Activated T-helper 1 cell treated with anti-CD3 and anti-CD28 coated beads, Interleukin-12 subunit alpha, Interleukin-12 subunit beta, Interleukin-2, Interleukin-4 antibody, amounts not matched to agents 30 ng/mL and 10 ng/mL and 1 ng/mL, durations not matched to agents 14 hours and 24 hours and 36 hours (primary cell): ENCODE data around the gene ALKBH7. TPM values are rescaled to one million over a fixed set of nuclear protein-coding genes. Genes with fewer than 3 reads are reported as not detected.
"Not testable (repeated sequence)": the region's sequence is repeated elsewhere in the genome, so short reads cannot be mapped to it uniquely, and the experiment has no call there.

Experiments used
- DNase-seq: peaks from one replicate; pipeline ENCODE4 v3.0.0; 2021; ENCODE audit warnings: low spot score
- H3K27ac Mint-ChIP-seq: one replicate; pipeline ENCODE4 v1.8.0; 2021; ENCODE audit warnings: mild to moderate bottlenecking, mixed read lengths
- H3K27me3 Mint-ChIP-seq: one replicate; pipeline ENCODE4 v1.8.0; 2022; ENCODE audit warnings: mild to moderate bottlenecking, moderate library complexity, mixed read lengths; ENCODE audit not compliant: insufficient read depth
- H3K36me3 Mint-ChIP-seq: one replicate; pipeline ENCODE4 v1.8.0; 2021; ENCODE audit warnings: low read depth, mixed read lengths
- H3K4me1 Mint-ChIP-seq: one replicate; pipeline ENCODE4 v1.8.0; 2021; ENCODE audit warnings: low read depth, mixed read lengths
- H3K4me3 Mint-ChIP-seq: one replicate; pipeline ENCODE4 v1.8.0; 2021; ENCODE audit warnings: mild to moderate bottlenecking, moderate library complexity, mixed read lengths
- H3K9me3 Mint-ChIP-seq: one replicate; pipeline ENCODE4 v1.8.0; 2021; ENCODE audit warnings: mixed read lengths
- intact Hi-C: fragments of 100-400 bp; cut with micrococcal nuclease; formaldehyde crosslinking; loops from one replicate; pipeline ENCODE4 v1.15.1; 2024
- total RNA-seq: library from RNA; stranded (reverse); gene quantifications from 2 replicates; pipeline ENCODE4 v1.2.3, GENCODE V29; 2022

ALKBH7 gene
- total RNA-seq, 1 donor from 2014 or later: 27.1 TPM

DNA sequence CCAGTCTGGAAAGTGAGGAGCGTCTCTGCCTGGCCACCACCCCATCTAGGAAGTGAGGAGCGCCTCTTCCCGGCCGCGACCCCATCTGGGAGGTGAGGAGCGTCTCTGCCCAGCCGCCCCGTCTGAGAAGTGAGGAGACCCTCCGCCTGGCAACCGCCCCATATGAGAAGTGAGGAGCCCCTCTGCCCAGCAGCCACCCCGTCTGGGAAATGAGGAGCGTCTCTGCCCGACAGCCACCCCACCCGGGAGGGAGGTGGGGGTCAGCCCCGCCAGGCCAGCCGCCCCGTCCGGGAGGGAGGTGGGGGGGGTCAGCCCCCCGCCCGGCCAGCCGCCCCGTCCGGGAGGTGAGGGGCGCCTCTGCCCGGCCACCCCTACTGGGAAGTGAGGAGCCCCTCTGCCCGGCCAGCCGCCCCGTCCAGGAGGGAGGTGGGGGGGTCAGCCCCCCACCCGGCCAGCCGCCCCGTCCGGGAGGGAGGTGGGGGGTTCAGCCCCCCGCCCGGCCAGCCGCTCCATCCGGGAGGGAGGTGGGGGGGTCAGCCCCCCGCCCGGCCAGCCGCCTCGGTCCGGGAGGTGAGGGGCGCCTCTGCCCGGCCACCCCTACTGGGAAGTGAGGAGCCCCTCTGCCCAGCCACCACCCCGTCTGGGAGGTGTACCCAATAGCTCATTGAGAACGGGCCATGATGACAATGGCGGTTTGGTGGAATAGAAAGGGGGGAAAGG, 17.1 kb upstream of the ALKBH7 start:
- H3K4me1 Mint-ChIP-seq, H3K36me3 Mint-ChIP-seq, H3K9me3 Mint-ChIP-seq, DNase-seq, H3K27ac Mint-ChIP-seq, H3K4me3 Mint-ChIP-seq, H3K27me3 Mint-ChIP-seq, intact Hi-C loops: not testable (repeated sequence)

DNA sequence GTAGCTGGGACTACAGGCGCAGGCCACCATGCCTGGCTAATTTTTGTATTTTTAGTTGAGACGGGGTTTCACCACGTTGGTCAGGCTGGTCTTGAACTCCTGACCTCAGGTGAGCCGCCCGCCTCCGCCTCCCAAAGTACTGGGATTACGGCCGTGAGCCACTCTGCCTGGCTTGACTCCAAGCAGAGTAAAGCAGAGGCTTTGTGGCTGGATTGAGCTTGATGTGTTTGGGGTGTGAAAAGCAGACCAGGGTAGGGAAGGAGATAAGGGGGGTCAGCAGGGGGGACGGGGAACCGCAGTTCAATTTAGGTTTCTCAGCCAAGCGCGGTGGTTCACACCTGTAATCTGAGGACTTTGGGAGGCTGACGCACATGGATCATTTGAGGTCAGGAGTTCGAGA, 15.4 kb upstream of the ALKBH7 start:
- Mint-ChIP-seq H3K27me3 (no peaks in the 10 kb centered on the region), H3K9me3 (no peaks in the 10 kb centered on the region), H3K36me3 (peaks cover under 1% of the 10 kb centered on the region), H3K4me1 (peaks cover 2% of the 10 kb centered on the region), H3K4me3 (no peak overlapping the region), H3K27ac (no peak overlapping the region)
- intact Hi-C loops: no loop called here
- DNase-seq: no peak

DNA sequence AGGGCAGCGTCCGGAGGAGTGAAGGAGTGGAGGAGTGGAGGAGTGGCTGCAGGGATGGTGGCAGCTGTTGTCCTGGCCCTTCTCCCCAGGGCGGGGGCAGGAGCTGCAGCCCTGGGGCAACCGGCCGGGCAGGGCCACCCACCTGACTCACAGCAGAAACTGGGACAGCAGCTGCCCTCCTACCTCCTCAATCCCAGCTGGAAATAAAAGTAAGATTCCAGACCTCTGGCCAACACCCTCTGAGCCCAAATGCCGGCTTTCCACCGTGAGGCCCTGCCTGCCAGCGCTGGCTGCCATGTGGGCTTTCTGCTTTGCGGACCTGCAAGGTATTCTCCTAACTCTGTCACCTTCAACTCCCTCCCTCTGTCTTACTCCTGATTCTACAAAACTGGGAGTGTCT, 14.6 kb upstream of the ALKBH7 start:
- no peak overlapping the region for H3K4me3 Mint-ChIP-seq
- H3K9me3 Mint-ChIP-seq: no peaks in the 10 kb centered on the region
- H3K27ac Mint-ChIP-seq: no peak overlapping the region
- peaks cover 7% of the 10 kb centered on the region for H3K36me3 Mint-ChIP-seq
- H3K4me1 Mint-ChIP-seq: peaks cover 9% of the 10 kb centered on the region
- H3K27me3 Mint-ChIP-seq: no peaks in the 10 kb centered on the region
- intact Hi-C loops: no loop called here
- no peak for DNase-seq

DNA sequence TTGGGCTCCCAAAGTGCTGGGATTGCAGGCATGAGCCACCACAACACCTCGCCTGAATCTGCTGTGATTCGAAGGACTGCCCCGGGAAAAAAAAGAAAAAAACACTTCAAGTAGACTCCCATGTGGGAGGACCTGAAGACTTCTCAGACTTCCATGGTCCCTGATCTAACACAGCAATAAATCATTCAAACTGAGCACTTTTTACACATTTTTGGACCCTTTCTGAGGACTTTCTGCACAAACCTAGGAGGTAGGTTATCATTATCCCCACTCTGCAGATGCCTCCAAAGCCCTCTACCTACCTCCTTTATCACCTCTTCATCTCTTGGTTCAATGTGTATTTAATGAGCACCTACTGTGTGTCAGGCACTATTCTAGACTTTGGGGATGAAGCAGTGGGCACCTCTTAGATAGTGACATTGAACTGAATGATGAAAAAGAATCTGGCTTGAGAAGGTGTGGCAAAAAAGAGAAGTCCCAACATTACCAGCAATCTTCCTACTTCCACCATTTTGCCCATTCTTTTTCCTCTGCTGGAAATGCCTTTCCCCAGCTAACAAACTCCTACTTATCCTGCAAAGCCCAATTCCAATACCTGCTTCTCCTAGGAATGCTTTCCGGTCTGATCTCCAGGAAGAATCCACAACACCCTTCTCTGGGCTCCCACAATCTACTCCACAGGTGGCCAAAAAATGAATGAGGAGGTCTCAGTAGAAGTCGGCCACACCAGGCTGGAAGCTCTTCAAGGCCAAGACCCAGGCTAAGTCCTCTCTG, 12.8 kb upstream of the ALKBH7 start:
- peaks cover 13% of the 10 kb centered on the region for H3K4me1 Mint-ChIP-seq
- H3K9me3 Mint-ChIP-seq: no peaks in the 10 kb centered on the region
- peak overlapping the region; percentile 16 for H3K4me3 Mint-ChIP-seq
- no peak for DNase-seq
- peaks cover 10% of the 10 kb centered on the region for H3K36me3 Mint-ChIP-seq
- intact Hi-C loops: loop anchor here (5.0 kb wide), 1 partner anchor 382 kb away; the partner anchor contains the start of gene RANBP3
- H3K27ac Mint-ChIP-seq: no peak overlapping the region
- H3K27me3 Mint-ChIP-seq: no peaks in the 10 kb centered on the region

DNA sequence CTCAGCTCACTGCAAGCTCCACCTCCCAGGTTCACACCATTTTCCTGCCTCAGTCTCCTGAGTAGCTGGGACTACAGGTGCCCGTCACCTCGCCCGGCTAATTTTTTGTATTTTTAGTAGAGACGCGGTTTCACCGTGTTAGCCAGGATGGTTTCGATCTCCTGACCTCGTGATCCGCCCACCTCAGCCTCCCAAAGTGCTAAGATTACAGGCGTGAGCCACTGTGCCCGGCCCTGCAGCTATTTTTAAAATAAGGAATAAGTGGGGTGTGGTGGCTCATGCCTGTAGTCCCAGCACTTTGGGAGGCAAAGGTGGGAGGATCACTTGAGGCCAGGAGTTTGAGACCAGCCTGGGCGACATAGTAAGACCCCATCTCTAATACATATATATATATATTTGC, 12.1 kb upstream of the ALKBH7 start:
- intact Hi-C loops: loop anchor here (5.0 kb wide), 1 partner anchor 383 kb away; the partner anchor contains the start of gene RANBP3
- H3K27ac Mint-ChIP-seq, H3K27me3 Mint-ChIP-seq, H3K9me3 Mint-ChIP-seq, DNase-seq: not testable (repeated sequence)
- Mint-ChIP-seq H3K36me3 (peaks cover 12% of the 10 kb centered on the region), H3K4me3 (peak overlapping the region; percentile 62), H3K4me1 (peaks cover 13% of the 10 kb centered on the region)

DNA sequence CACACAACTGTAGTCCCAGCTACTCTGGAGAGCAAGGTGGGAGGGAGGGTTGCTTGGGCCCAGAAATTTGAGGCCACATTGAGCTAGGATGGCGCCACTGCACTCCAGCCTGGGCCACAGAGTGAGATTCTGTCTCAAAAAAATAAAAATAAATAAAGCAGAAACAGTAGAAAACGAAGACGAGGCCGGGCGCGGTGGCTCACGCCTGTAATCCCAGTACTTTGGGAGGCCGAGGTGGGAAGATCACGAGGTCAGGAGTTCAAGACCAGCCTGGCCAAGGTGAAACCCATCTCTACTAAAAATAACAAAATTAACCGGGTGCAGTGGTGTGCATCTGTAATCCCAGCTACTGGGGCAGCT, 11.8 kb upstream of the ALKBH7 start:
- Mint-ChIP-seq H3K4me3 (peak overlapping the region; percentile 98), H3K36me3 (peaks cover 12% of the 10 kb centered on the region), H3K27ac (peak overlapping the region; percentile 96), H3K4me1 (peaks cover 13% of the 10 kb centered on the region)
- H3K27me3 Mint-ChIP-seq, H3K9me3 Mint-ChIP-seq, DNase-seq: not testable (repeated sequence)
- intact Hi-C loops: loop anchor here (1.0 to 5.0 kb wide), 9 partner anchors 11 to 570 kb away; partner anchors contain the start of genes ALKBH7, DUS3L, GTF2F1 and RANBP3

DNA sequence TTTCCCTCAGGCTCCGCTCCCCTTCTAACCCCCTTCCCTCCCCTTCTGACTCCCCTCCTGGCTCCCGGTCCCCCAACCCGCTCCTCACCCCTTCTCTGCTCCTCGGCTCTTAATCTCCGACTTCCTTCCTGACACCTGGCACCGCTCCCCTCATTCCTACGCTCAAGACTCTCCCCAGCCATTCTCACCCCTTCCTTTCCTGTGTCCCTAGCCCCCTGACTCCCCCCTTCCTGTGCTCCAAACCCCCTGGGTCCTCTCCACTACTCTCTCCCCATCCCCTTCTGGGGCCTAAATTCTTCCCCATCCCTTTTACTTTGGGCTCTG, 10.6 kb upstream of the ALKBH7 start:
- H3K36me3 Mint-ChIP-seq: peaks cover 19% of the 10 kb centered on the region

DNA sequence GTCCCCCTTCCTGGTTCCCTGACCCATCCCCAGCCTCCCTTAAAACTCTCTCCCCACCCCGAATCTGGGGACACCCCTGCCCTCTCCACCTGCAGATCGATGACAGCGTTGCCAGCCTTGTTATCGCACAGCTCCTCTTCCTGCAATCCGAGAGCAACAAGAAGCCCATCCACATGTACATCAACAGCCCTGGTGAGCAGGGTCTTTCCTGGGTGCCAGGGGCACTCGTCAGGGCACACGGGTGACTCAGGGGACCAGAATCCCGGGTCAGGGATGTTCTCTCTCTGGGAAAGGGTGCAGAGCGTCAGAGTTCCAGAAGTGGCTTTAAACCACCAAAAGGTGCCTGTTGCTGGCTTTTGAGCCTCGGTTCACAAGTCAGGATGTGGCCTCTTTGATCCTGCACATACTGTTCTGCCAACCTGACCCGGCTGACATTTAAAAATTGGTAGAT, 10.2 kb upstream of the ALKBH7 start:
- DNase-seq: peak; percentile 24
- Mint-ChIP-seq H3K27ac (peak overlapping the region; percentile 96), H3K4me1 (peaks cover 13% of the 10 kb centered on the region), H3K27me3 (no peaks in the 10 kb centered on the region), H3K4me3 (peak overlapping the region; percentile 98), H3K36me3 (peaks cover 19% of the 10 kb centered on the region), H3K9me3 (no peaks in the 10 kb centered on the region)
- intact Hi-C loops: loop anchor here (2.0 to 5.0 kb wide), 2 partner anchors 142 to 385 kb away; partner anchors contain the start of gene RANBP3

More for the DNA sequence above, 10.6 kb upstream of the ALKBH7 start:
- intact Hi-C loops: loop anchor here (2.0 to 5.0 kb wide), 2 partner anchors 143 to 385 kb away; partner anchors contain the start of gene RANBP3
- DNase-seq: no peak
- no peaks in the 10 kb centered on the region for H3K27me3 Mint-ChIP-seq
- H3K27ac Mint-ChIP-seq: peak overlapping the region; percentile 96
- H3K9me3 Mint-ChIP-seq: no peaks in the 10 kb centered on the region
- H3K4me1 Mint-ChIP-seq: peaks cover 13% of the 10 kb centered on the region
- H3K4me3 Mint-ChIP-seq: peak overlapping the region; percentile 98

DNA sequence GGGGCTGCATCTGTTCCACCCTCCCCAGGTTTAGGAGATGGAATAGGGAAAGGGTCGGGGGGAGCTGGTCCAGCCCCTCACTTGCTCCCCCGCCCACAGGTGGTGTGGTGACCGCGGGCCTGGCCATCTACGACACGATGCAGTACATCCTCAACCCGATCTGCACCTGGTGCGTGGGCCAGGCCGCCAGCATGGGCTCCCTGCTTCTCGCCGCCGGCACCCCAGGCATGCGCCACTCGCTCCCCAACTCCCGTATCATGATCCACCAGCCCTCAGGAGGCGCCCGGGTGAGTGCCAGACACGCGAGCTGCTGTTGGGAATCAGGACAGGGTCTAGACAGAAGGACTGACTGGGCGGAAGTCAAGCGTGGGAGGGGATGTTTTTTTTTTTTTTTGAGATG, 8.2 kb upstream of the ALKBH7 start:
- intact Hi-C loops: loop anchor here (5.0 kb wide), 1 partner anchor 387 kb away; the partner anchor contains the start of gene RANBP3
- Mint-ChIP-seq H3K27ac (no peak overlapping the region), H3K9me3 (no peaks in the 10 kb centered on the region), H3K36me3 (peaks cover 26% of the 10 kb centered on the region), H3K4me1 (peaks cover 13% of the 10 kb centered on the region), H3K4me3 (peak overlapping the region; percentile 39), H3K27me3 (no peaks in the 10 kb centered on the region)
- DNase-seq: no peak

DNA sequence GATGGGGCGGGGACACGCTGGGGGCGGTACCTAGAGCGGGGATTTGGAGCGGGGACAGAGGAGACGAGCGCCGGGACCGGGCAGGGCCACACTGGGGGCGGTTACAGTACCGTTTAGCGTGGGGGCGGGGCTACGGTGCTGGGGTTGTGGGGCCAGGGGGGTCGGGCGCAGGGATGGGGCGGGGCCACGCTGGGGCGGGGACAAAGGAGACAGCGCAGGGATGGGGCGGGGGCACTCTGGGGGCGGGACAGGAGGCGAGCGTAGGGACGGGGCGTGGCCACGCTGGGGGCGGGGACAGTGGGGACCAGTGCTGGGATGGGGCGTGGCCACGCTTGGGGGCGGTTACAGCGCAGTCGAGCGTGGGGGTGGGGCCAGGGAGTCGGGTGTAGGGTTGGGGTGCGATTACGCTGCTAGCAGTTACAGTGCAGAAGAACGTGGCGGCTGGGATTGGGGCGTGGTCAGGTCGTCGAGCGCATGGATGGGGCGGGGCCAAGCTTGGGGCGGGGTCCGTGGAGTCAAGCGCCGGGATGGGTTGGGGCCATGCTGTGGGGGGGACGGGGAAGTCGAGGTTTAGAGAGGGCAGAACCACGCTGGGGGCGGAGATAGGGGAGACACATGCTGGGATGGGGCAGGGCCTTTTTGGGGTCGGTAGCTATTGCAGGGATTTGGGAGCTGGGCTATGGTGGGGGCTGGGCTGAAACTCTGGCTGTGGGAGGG, 660 bp downstream of the ALKBH7 start:
- peak; percentile 99 for DNase-seq
- Mint-ChIP-seq H3K4me3 (peak overlapping the region; percentile 81), H3K27me3 (no peaks in the 10 kb centered on the region), H3K4me1 (peaks cover 11% of the 10 kb centered on the region), H3K27ac (peak overlapping the region; percentile 81), H3K9me3 (no peaks in the 10 kb centered on the region), H3K36me3 (peaks cover 9% of the 10 kb centered on the region)
- intact Hi-C loops: loop anchor here (1.0 to 2.0 kb wide), 12 partner anchors 20 to 686 kb away; partner anchors contain the start of genes DUS3L, GTF2F1, RFX2 and SH2D3A

DNA sequence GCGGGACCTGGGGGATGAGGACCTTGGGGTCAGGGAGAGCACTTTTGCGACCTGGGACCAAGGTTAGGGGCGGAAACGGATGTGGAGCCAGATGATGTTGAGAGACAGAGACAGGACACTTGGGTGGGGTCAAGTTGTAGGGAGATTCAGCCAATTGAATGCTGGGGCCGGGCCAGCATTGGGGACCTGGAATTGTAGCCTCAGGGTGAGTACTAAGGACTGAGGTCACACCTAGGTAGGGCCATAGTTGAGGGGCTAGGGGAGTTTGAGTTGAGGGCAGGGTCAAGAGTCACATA, 1.2 kb downstream of the ALKBH7 start:
- no peaks in the 10 kb centered on the region for H3K9me3 Mint-ChIP-seq
- no peak for DNase-seq
- H3K27me3 Mint-ChIP-seq: no peaks in the 10 kb centered on the region
- intact Hi-C loops: loop anchor here (1.0 to 2.0 kb wide), 12 partner anchors 20 to 687 kb away; partner anchors contain the start of genes DUS3L, GTF2F1, RFX2 and SH2D3A
- peak overlapping the region; percentile 81 for H3K27ac Mint-ChIP-seq
- H3K36me3 Mint-ChIP-seq: peaks cover 12% of the 10 kb centered on the region
- H3K4me3 Mint-ChIP-seq: peak overlapping the region; percentile 81
- peaks cover 11% of the 10 kb centered on the region for H3K4me1 Mint-ChIP-seq

DNA sequence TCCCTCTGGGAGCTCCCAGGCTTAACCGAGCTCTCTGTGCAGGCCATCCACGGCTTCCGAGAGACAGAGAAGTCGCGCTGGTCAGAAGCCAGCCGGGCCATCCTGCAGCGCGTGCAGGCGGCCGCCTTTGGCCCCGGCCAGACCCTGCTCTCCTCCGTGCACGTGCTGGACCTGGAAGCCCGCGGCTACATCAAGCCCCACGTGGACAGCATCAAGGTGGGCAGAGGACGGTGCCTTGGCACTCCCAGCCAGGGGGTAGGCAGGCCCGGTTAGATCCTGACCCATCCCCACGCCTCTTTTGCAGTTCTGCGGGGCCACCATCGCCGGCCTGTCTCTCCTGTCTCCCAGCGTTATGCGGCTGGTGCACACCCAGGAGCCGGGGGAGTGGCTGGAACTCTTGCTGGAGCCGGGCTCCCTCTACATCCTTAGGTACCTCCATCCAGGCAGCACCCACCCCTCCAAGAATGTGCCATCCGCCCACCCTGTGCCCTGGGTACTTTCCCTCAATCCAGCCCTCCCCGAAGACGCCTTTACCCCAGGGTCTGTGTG, 1.6 kb downstream of the ALKBH7 start:
- no peaks in the 10 kb centered on the region for H3K27me3 Mint-ChIP-seq
- peaks cover 11% of the 10 kb centered on the region for H3K4me1 Mint-ChIP-seq
- H3K9me3 Mint-ChIP-seq: no peaks in the 10 kb centered on the region
- peak overlapping the region; percentile 81 for H3K4me3 Mint-ChIP-seq
- DNase-seq: no peak
- H3K27ac Mint-ChIP-seq: no peak overlapping the region
- intact Hi-C loops: no loop called here
- peaks cover 11% of the 10 kb centered on the region for H3K36me3 Mint-ChIP-seq
